CD4-positive, alpha-beta T cell treated with Interleukin-4 for 1 hour (primary cell): ENCODE data around the gene NEMP1.
"Not testable (repeated sequence)": the region's sequence is repeated elsewhere in the genome, so short reads cannot be mapped to it uniquely, and the experiment has no call there.

Experiments used
- DNase-seq, 2 donors: peaks; one replicate each; pipeline ENCODE4 v3.0.0-alpha.2; 2020 to 2022

The NEMP1 gene, protein sequence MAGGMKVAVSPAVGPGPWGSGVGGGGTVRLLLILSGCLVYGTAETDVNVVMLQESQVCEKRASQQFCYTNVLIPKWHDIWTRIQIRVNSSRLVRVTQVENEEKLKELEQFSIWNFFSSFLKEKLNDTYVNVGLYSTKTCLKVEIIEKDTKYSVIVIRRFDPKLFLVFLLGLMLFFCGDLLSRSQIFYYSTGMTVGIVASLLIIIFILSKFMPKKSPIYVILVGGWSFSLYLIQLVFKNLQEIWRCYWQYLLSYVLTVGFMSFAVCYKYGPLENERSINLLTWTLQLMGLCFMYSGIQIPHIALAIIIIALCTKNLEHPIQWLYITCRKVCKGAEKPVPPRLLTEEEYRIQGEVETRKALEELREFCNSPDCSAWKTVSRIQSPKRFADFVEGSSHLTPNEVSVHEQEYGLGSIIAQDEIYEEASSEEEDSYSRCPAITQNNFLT

GRCh38 chr12:57078519-57079404, at the start of gene NEMP1:
Gene NEMP1, minus strand, starts transcription at chr12:57078791. Its CDS starts 46 bp downstream, at chr12:57078745.
- DNase-seq, result peak; percentile 100

DNA sequence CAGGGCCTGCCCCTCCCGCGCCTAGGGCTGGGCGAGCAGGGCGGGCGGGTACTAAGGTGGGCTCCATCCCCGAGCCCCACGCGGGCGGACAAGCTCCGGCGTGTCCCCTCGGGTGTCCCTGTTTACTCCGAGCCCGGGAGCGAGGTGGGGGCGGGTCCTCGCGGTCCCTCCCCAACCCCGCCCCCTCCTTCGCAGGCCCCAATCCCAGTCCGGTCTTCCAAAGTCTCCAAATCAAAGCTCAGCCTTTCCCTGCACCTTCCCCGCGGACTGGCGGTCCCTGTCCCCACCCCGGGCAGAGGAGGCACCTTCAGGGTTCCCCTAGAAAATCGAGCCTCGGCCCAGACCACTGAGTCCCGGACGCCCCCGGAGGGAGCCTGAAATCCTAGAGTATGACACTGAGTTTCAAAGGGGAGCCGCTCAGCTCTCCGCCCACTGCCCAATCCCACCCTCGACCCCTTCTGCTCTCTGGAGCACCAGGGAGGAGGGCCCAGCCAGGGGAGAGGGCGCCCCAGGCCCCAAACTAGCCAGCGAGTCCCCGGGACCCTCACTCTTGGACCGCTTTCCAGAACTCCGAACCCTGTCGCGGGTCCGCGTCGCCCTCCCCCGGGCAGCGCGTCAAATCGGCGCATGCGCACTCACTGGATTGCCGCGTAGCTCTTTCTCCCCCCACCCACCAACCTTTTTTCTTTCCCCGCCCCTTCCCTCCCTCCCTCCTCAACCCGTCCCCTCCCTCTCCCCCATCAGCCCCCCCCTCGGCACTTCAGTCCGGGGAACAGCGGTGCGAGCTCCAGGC, 49.3 kb upstream of the NEMP1 start, which contains the start of gene LRP1:
LRP1 (plus strand) TSS at position 758 of the 793 bp plus-strand sequence. CDS start 482 bp downstream, outside the sequence.
- DNase-seq, result peak; percentile 80 to 83

- DNase-seq, result peak; percentile 41 to 68
These were observed 48.6 kb upstream of the NEMP1 start for GRCh38 chr12:57127101-57127725.

GRCh38 chr12:57126561-57126960, 48.0 kb upstream of the NEMP1 start:
- no peak for DNase-seq

GRCh38 chr12:57126061-57126460, 47.5 kb upstream of the NEMP1 start:
- DNase-seq, result no peak

- DNase-seq, result peak; percentile 79 to 85
These were observed 45.8 kb upstream of the NEMP1 start for GRCh38 chr12:57124261-57124877.

- DNase-seq, result no peak
These were observed 45.2 kb upstream of the NEMP1 start for GRCh38 chr12:57123813-57124212.

DNA sequence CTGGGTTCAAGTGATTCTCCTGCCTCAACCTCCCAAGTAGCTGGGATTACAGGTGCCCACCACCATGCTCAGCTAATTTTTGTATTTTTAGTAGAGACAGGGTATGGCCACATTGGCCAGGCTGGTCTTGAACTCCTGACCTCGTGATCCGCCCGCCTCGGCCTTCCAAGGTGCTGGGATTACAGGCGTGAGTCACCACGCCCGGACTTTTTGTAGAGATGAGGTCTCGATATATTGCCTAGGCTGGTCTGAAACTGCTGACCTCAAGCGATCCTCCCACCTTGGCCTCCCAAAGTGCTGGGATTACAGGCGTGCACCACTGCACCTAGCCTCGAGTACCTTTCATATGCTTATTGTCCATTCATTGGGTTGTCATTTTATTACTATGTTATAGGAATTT, 42.1 kb upstream of the NEMP1 start:
- DNase-seq, result not testable (repeated sequence)

GRCh38 chr12:57119294-57120085, 40.9 kb upstream of the NEMP1 start:
- DNase-seq, result no peak

- peak in 1 of 2 donors; percentile 31 for DNase-seq
These were observed 40.2 kb upstream of the NEMP1 start for GRCh38 chr12:57118711-57119271.

DNA sequence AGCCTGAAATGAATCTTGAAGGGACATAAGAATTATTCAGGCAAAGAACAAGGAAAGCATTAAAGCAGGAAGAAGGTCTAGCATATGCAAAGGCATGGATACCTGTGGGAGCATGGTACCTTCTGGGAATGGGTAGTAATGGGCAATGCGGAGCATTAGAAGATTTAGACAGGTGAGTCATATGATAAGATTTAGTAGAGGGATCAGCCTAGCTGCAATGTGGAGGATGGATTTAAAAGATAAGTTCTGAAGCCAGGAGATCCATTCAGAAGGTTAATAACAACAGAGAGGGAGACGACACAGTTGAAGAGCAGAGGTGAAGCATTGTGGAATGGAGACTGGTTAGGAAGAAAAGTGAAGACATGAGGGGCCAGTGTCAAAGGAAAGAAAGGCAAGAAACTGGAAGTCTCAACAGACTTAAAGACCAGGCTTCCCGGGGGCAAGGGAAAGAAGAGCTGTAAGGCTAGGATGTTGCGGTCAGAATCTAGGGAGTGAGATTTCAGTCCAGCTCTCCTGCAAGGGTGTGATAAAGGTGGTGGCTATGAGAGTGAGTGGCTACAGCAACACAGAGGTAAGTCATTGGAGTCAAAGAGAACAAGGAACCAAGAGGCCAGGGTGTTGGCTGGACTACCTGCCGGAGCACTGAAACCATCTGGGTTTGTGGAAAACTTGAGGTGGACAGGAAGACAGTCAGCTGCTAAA, 38.1 kb upstream of the NEMP1 start:
- DNase-seq, result no peak

DNA sequence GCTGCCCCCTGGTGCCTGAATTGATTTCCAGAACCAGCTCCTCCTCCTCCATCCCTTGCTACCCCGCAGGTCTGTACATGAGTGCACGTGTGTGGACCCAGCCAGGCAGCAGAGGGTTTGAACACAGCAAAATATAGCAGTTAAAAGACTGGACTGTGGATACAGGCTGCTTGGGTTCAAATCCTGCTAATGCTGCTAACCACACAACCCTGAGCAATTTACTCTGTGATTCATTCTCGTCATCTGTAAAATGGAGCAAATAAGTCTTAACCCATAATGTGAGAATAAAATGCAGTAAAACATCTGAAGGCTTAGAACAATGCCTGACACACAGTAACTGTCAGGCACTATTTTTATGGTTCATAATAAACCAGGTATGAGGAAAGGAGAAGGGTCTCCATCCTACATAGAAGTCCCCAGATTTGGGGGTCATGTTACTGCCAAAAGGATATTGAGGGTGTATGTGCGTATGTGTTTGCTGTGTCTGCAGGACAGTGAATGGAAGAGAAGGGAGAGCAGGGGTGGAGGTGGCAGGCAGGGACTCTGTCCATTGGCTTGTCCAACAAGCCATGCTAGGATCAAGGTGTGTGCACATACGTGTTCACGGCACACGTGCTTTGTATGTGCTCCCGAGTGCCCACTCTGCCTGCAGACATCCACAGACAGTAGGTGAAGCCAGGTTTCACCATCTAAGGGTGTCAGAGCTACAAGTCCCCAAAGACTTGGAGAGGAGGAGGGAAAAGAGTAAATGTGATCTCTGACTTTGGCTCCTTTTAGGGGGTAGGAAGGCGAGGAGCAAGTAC, 34.1 kb upstream of the NEMP1 start:
- no peak for DNase-seq

DNA sequence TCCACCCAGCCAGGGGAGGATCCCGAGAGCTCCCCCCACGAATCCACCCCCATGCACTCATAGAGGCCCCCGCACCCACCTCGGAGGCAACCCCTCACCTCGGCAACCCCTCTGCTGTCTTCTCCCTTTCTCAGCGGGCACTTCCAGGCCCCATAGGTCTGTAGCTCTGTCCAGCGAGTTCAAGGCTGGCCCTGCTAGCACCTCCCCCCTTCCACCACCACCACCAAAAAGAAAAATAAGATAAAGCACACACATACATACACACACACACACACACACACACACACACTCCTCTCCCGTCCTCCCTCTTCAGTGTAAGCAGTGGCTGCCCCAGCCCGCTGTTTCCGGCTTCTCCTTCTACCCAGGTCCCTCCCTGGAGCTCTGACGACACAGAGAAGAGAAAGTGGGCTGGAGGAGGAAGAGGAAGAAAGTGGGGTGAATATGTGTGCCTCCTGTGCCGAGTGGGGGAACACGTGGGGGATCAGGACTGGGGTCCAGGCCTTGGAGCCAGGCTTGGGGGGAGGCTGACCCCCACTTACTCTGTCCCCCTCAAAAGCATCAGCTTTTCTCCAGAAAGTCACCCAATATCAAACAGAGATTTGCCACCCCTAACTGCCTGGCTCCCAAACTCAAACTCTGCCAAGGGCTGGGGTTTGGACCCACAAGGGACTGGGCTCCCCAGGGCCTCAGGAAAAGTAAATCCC, 32.6 kb upstream of the NEMP1 start, which contains the start of gene STAT6:
STAT6 (minus strand) TSS at position 332 of the 704 bp plus-strand sequence. CDS start 3,084 bp downstream, outside the sequence.
- DNase-seq, result peak; percentile 93

GRCh38 chr12:57110104-57111030, 31.8 kb upstream of the NEMP1 start:
- DNase-seq, result peak; percentile 84

DNA sequence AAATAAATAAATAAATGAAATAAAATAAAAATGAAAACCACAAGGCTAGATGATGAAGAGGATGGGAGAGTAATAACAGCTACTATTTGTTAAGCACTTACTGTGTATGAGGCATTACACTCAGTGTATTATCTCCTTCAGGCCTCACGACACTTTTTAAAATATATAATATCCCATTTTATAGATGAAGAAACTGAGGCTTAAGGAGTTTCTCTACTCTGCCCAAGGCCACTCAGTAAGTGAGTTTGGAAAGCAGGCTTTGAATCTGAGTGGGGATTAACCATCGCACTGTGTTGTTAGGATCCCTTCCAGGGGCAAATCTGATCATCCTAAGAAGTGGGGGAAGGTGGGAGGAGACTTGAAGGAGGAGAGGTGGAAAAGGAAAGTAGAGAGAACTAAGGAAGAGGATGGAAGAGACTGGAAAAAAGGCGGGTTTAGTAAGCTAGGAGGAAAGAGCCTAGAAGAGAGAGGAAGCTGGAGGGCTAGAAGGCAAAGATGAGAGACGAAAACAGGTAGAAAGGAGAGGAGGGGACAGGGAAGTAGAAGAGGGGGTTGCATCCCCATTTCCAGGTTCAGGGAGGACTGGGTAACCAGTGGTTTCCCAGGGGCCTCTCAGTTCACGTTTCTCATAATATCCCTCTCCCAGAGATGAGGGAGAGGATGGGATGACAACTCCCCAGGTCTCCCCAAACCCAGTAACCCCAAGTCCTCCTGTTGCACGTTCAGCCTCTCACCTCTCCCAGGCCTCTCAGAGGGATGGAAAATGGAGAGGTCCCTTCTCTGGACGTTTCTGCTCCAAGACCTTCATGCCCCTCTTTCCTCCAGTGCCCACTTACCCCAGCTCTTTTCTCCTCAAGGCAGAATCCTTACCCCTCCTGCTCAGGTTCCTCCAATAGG, 30.9 kb upstream of the NEMP1 start:
- no peak for DNase-seq
